ENCODE measurements around the gene SEMA3F.

DNA sequence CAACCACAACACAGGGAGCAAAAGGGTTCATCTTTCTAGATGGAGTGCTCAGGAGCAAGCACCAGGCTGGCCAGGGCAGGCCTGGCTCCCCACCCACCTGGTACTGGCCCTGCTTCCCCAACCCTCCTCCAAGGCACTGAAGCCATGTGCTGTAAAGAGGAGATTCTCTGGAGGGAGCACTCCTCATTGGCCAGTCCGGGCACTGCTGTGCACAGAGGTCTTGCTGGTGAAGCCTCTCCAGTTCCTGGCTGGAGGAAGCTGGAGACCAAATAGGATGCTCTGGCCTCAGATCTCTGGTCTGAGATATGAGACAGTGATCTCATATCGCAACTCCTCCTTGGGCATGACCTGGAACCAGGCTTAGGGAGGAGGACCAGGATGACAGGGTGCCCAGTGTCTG, 7.7 kb upstream of the SEMA3F start:
- TF ChIP-seq EZH2 (IDR thresholded peaks at IDR 0.05): no peak
- no peak for TF ChIP-seq POLR2AphosphoS5 (IDR thresholded peaks at IDR 0.05; ENCODE audit: borderline replicate concordance, low read depth, low read length)
- TF ChIP-seq FOXP2 (optimal IDR thresholded peaks at IDR 0.05; ENCODE audit: control extremely low read depth, extremely low read length, insufficient read depth): no peak

All from SK-N-MC (cell line).